H1 (cell line): ENCODE measurements around the gene SRGAP3. TPM values are rescaled to one million over a fixed set of nuclear protein-coding genes. Genes with fewer than 3 reads are reported as not detected.

Experiments
- CTCF ChIA-PET: fragments of 300-600 bp; sonication (Branson Sonifier 250); formaldehyde crosslinking; loops from one replicate; lab custom pipeline; 2021; ENCODE audit not compliant: partially characterized antibody; lab: Charles Lee
- POLR2A ChIA-PET: fragments of 300-600 bp; sonication (Branson Sonifier 250); formaldehyde crosslinking; loops from one replicate; lab custom pipeline; 2021; ENCODE audit warnings: inconsistent platforms; ENCODE audit not compliant: partially characterized antibody; lab: Charles Lee
- DNase-seq, 2 experiments: peaks; one replicate each; pipeline versions ENCODE4 v3.0.0 to v3.0.0-alpha.2; 2010 to 2022; ENCODE audit warnings: low spot score in 2 of 2, low read depth in 1 of 2, mixed read lengths in 1 of 2
- FAIRE-seq: peaks from 2 replicates; lab custom pipeline; 2011; peaks lifted over from hg19 to GRCh38; lab: Jason Lieb, UNC
- H2AFZ ChIP-seq: 2 replicates; pipeline ENCODE4 v1.8.1; 2012; ENCODE audit warnings: low read length, inconsistent platforms
- H2AK5ac ChIP-seq: 2 replicates; pipeline ENCODE4 v1.6.1; 2013; ENCODE audit warnings: low read depth, low read length
- H2BK120ac ChIP-seq: replicated peaks from 2 replicates; pipeline ENCODE3; 2013; ENCODE audit warnings: low read depth, low read length, inconsistent platforms
- H2BK12ac ChIP-seq: 2 replicates; pipeline ENCODE4 v1.6.1; 2013; ENCODE audit warnings: low read depth, low read length
- H2BK15ac ChIP-seq: 2 replicates; pipeline ENCODE4 v1.6.1; 2013; ENCODE audit warnings: low read length
- H2BK20ac ChIP-seq: 2 replicates; pipeline ENCODE4 v1.6.1; 2013; ENCODE audit warnings: low read length
- H2BK5ac ChIP-seq: 2 replicates; pipeline ENCODE4 v1.6.1; 2013; ENCODE audit warnings: low read depth, low read length
- H3K14ac ChIP-seq: 2 replicates; pipeline ENCODE4 v1.6.1; 2013; ENCODE audit warnings: inconsistent platforms; ENCODE audit not compliant: insufficient read length
- H3K18ac ChIP-seq: 2 replicates; pipeline ENCODE4 v1.6.1; 2013; ENCODE audit warnings: low read length; ENCODE audit errors: extremely low read depth
- H3K23ac ChIP-seq: 2 replicates; pipeline ENCODE4 v1.6.1; 2013; ENCODE audit warnings: inconsistent platforms; ENCODE audit not compliant: insufficient read length
- H3K23me2 ChIP-seq: 2 replicates; pipeline ENCODE4 v1.6.1; 2013; ENCODE audit warnings: low read depth, low read length
- H3K27ac ChIP-seq: 2 replicates; pipeline ENCODE4 v1.6.1; 2011; ENCODE audit warnings: low read depth, low read length, inconsistent platforms
- H3K27me3 ChIP-seq, 4 experiments: replicated peaks in 1 of 4; 1 replicate in 1 of 4; 2 replicates in 3 of 4; pipeline versions ENCODE4 v1.6.1 to v1.8.1; 2011 to 2013; ENCODE audit warnings: low read length in 3 of 4, mild to moderate bottlenecking in 3 of 4, inconsistent platforms in 2 of 4, mixed read lengths in 2 of 4, moderate library complexity in 1 of 4; ENCODE audit not compliant: control insufficient read depth in 3 of 4, insufficient read depth in 3 of 4; ENCODE audit errors: extremely low read depth in 1 of 4
- H3K36me3 ChIP-seq, 4 experiments: 2 replicates each; pipeline versions ENCODE4 v1.6.1 to v1.8.1; 2011 to 2013; ENCODE audit warnings: mild to moderate bottlenecking in 4 of 4, low read length in 3 of 4, moderate library complexity in 2 of 4, control low read depth in 1 of 4, inconsistent platforms in 1 of 4; ENCODE audit not compliant: insufficient read depth in 4 of 4, control insufficient read depth in 2 of 4
- H3K4ac ChIP-seq: replicated peaks from 2 replicates; pipeline ENCODE3; 2013; ENCODE audit warnings: low read length, low read depth, mixed read lengths, inconsistent platforms; ENCODE audit not compliant: insufficient read length
- H3K4me1 ChIP-seq, 4 experiments: replicated peaks in 1 of 4; 1 replicate in 1 of 4; 2 replicates in 3 of 4; pipeline versions ENCODE4 v1.6.1 to v1.8.1; 2011 to 2013; ENCODE audit warnings: low read length in 3 of 4, inconsistent platforms in 2 of 4, mixed read lengths in 1 of 4; ENCODE audit not compliant: insufficient read depth in 4 of 4, control insufficient read depth in 3 of 4
- H3K4me2 ChIP-seq, 2 experiments: 2 replicates each; pipeline versions ENCODE4 v1.6.1 to v1.8.1; 2011 to 2013; ENCODE audit warnings: low read depth in 2 of 2, low read length in 2 of 2, control low read depth in 1 of 2, inconsistent platforms in 1 of 2, mild to moderate bottlenecking in 1 of 2; ENCODE audit not compliant: insufficient read depth in 1 of 2
- H3K4me3 ChIP-seq, 4 experiments: fragments of 200-600, 300-600 bp in 1 of 4; sonication (generic), shearing (Covaris generic), sonication (Bioruptor Twin) in 1 of 4; 2 replicates each; pipeline versions ENCODE4 v1.5.1 to v1.8.1; 2011 to 2016; ENCODE audit warnings: low read length in 4 of 4, low read depth in 3 of 4, control low read depth in 2 of 4, inconsistent platforms in 2 of 4, mild to moderate bottlenecking in 2 of 4, mixed read lengths in 1 of 4, moderate library complexity in 1 of 4; ENCODE audit not compliant: insufficient read depth in 2 of 4; ENCODE audit errors: extremely low read depth in 1 of 4
- H3K56ac ChIP-seq: replicated peaks from 2 replicates; pipeline ENCODE3; 2013; ENCODE audit warnings: low read depth, mild to moderate bottlenecking, mixed read lengths, low read length, inconsistent platforms; ENCODE audit not compliant: insufficient read length
- H3K79me1 ChIP-seq: 2 replicates; pipeline ENCODE4 v1.6.1; 2013; ENCODE audit warnings: low read depth, low read length, control low read depth
- H3K79me2 ChIP-seq, 2 experiments: 2 replicates each; pipeline versions ENCODE4 v1.6.1 to v1.8.1; 2012 to 2013; ENCODE audit warnings: low read length in 2 of 2, mild to moderate bottlenecking in 2 of 2, inconsistent platforms in 1 of 2; ENCODE audit not compliant: insufficient read depth in 2 of 2, control insufficient read depth in 1 of 2
- H3K9ac ChIP-seq, 4 experiments: replicated peaks in 1 of 4; 1 replicate in 1 of 4; 2 replicates in 3 of 4; pipeline versions ENCODE4 v1.6.1 to v1.8.1; 2011 to 2013; ENCODE audit warnings: low read depth in 3 of 4, low read length in 3 of 4, control low read depth in 2 of 4, mild to moderate bottlenecking in 2 of 4, moderate library complexity in 2 of 4, inconsistent platforms in 1 of 4; ENCODE audit errors: extremely low read depth in 1 of 4
- H3K9me3 ChIP-seq, 2 experiments: 2 replicates each; pipeline versions ENCODE4 v1.6.1 to v1.8.1; 2012 to 2013; ENCODE audit warnings: mild to moderate bottlenecking in 2 of 2, moderate library complexity in 2 of 2, control low read depth in 1 of 2, inconsistent platforms in 1 of 2, low read depth in 1 of 2, low read length in 1 of 2, mixed read lengths in 1 of 2; ENCODE audit not compliant: insufficient read depth in 2 of 2
- H4K20me1 ChIP-seq, 2 experiments: replicated peaks in 1 of 2; 2 replicates each; pipeline versions ENCODE3 to v1.8.1; 2011 to 2013; ENCODE audit warnings: inconsistent platforms in 2 of 2, low read length in 2 of 2, mild to moderate bottlenecking in 1 of 2; ENCODE audit not compliant: insufficient read depth in 2 of 2, control insufficient read depth in 1 of 2
- H4K5ac ChIP-seq: 2 replicates; pipeline ENCODE4 v1.6.1; 2013; ENCODE audit warnings: low read length, low read depth, mixed read lengths, inconsistent platforms; ENCODE audit not compliant: insufficient read length
- H4K8ac ChIP-seq: 2 replicates; pipeline ENCODE4 v1.8.0; 2013; ENCODE audit warnings: mild to moderate bottlenecking, moderate library complexity, low read length, inconsistent platforms; ENCODE audit not compliant: insufficient read depth; ENCODE audit errors: extremely low read depth
- H4K91ac ChIP-seq: replicated peaks from 2 replicates; pipeline ENCODE3; 2013; ENCODE audit warnings: low read length, mixed read lengths, inconsistent platforms; ENCODE audit not compliant: insufficient read length
- NRF1 ChIP-seq: IDR thresholded peaks from 2 replicates; pipeline ENCODE4 v1.6.1; 2011; ENCODE audit warnings: mild to moderate bottlenecking, low read depth, low read length, improper control_type of control experiment
- WGBS, 2 experiments: shearing (Covaris generic) in 1 of 2; methylation state at CpG; one replicate each; pipeline versions ENCODE4 v1.1.6 to v1.1.7; 2013 to 2015; ENCODE audit warnings: low lambda C conversion rate in 2 of 2, mixed read lengths in 2 of 2, inconsistent platforms in 1 of 2, low coverage in 1 of 2, missing lambda C conversion rate in 1 of 2; ENCODE audit not compliant: insufficient replicate concordance in 2 of 2, insufficient coverage in 1 of 2, insufficient read length in 1 of 2; ENCODE audit errors: extremely low coverage in 1 of 2, missing lambda C conversion rate in 1 of 2; 5-methylcytosine and 5-hydroxymethylcytosine counted together
- polyA plus RNA-seq, 7 experiments: library from polyadenylated mRNA; depleted of rRNA in 3 of 7; stranded (reverse) in 5 of 7; unstranded in 2 of 7; fragments of >200 nt in 5 of 7; fragments of 200-250 nt in 2 of 7; gene quantifications; 1 replicate in 5 of 7; 2 replicates in 1 of 7; 4 replicates in 1 of 7; pipeline versions ENCODE4 v1.2.1 to v1.2.3, GENCODE V29; 2011 to 2013; ENCODE audit warnings: missing spikeins in 2 of 7, mixed read lengths in 2 of 7
- total RNA-seq: library from RNA; stranded (reverse); fragmentation: NEBNext Ultra II Directional; extraction: Animal tissue kit (Norgen Biotek cat#: 25700); gene quantifications from 2 replicates; pipeline ENCODE4 v1.2.1, GENCODE V29; 2021

Gene SRGAP3
- total and polyA plus RNA-seq, 2 of the 8 experiments (the other 6 are each of a cell fraction or from before 2014, with no cell fraction given), result 5.8 to 11.4 TPM

DNA sequence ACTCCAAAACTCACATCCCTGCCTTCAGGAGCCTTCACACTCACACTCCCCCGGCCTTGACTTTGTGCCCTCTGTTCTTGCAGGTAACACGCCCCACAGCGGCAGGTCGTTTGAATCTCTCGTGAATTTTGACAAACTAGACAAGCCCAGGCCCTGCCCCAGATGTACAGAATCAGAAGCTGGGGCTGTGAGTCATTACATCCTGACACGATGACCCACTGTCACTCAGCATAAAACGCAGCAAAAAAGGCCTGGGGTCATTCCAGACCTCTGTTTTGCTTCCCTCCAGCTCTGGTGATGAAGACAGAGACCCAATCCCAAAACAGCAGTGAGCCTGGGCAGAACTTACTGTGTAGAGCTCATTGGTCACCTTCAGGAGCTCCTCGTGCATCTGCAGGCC, 169.8 kb downstream of the SRGAP3 start:
- 0 out of 2 replicates have a peak overlapping the region, but pooled peaks have one; percentile 2 for H2BK5ac ChIP-seq
- H2BK20ac ChIP-seq, result no peak overlapping the region
- no peak overlapping the region for H3K14ac ChIP-seq
- H3K4me2 ChIP-seq, result no peak overlapping the region
- no peak for DNase-seq
- no peak overlapping the region for H4K8ac ChIP-seq
- H3K4ac ChIP-seq, result no peak overlapping the region
- no peak overlapping the region for H3K4me3 ChIP-seq
- FAIRE-seq, result no peak
- 86% methylated on average over 8 of the region's 8 CpGs; no CpG with 5 or more reads in 1 of the 2 experiments for WGBS, 2 experiments
- H4K20me1 ChIP-seq, result no peaks in the 10 kb centered on the region
- no peaks in the 10 kb centered on the region for H3K79me2 ChIP-seq
- no peak overlapping the region for H2BK12ac ChIP-seq
- H2BK120ac ChIP-seq, result no peak overlapping the region
- peaks cover 9 to 14% of the 10 kb centered on the region in 2 experiments; a peak in 3 of 4 replicates for H3K9me3 ChIP-seq
- no peak overlapping the region for H4K5ac ChIP-seq
- H3K9ac ChIP-seq, result no peak overlapping the region
- ChIA-PET CTCF (interaction anchor here (0.6 to 4.2 kb wide), 12 partner anchors 8 to 926 kb away, joined by 3 to 20 read pairs (median 5); no protein-coding TSS in a partner anchor), POLR2A (interaction anchor here (1.0 kb wide), 1 partner anchor 45 kb away, joined by 3 read pairs; no protein-coding TSS in a partner anchor)
- H2BK15ac ChIP-seq, result peak overlapping the region; percentile 32; the same call in 1 of the 2 replicates
- no peaks in the 10 kb centered on the region for H3K27me3 ChIP-seq
- H2AK5ac ChIP-seq, result no peak overlapping the region; the same call in 1 of the 2 replicates
- no peak overlapping the region; the same call in 1 of the 2 replicates for H3K18ac ChIP-seq
- H3K36me3 ChIP-seq, result 0 out of 8 replicates have a peak, but pooled peaks cover 0 to 5% (median 0%) of the 10 kb centered on the region in 4 experiments
- H4K91ac ChIP-seq, result no peak overlapping the region
- H3K4me1 ChIP-seq, result peaks cover 7 to 21% (median 17%) of the 10 kb centered on the region in 4 experiments
- H3K27ac ChIP-seq, result peak overlapping the region; percentile 7; the same call in 1 of the 2 replicates
- H3K56ac ChIP-seq, result no peak overlapping the region
- H3K79me1 ChIP-seq, result no peaks in the 10 kb centered on the region
- no peaks in the 10 kb centered on the region for H3K23me2 ChIP-seq
- H3K23ac ChIP-seq, result no peak overlapping the region
- H2AFZ ChIP-seq, result no peak overlapping the region
- no peak for TF ChIP-seq NRF1
